Cerebellar cortex (tissue), 1 donor: ENCODE measurements around the gene CDC42EP5.

Experiments used
- DNase-seq: peaks from one replicate; pipeline ENCODE4 v3.0.0-alpha.2; 2015; ENCODE audit warnings: low spot score

Gene CDC42EP5

GRCh38 chr19:54462047-54462654 lies 10.9 kb downstream of the CDC42EP5 start:
- DNase-seq, result no peak

- peak; percentile 17 for DNase-seq
Measured at GRCh38 chr19:54461613-54462012, 11.5 kb downstream of the CDC42EP5 start.

- DNase-seq, result no peak
Measured at GRCh38 chr19:54461210-54461609, 11.9 kb downstream of the CDC42EP5 start.

GRCh38 chr19:54460230-54461005 lies 12.7 kb downstream of the CDC42EP5 start:
- DNase-seq, result no peak

GRCh38 chr19:54459282-54460229 lies 13.5 kb downstream of the CDC42EP5 start:
- no peak for DNase-seq

- DNase-seq, result no peak
Measured at GRCh38 chr19:54458648-54459281, 14.3 kb downstream of the CDC42EP5 start.

- DNase-seq, result no peak
Measured at GRCh38 chr19:54457773-54458647, 15.1 kb downstream of the CDC42EP5 start.

- DNase-seq, result no peak
Measured at GRCh38 chr19:54456423-54457373, 16.4 kb downstream of the CDC42EP5 start.

- DNase-seq, result no peak
Measured at GRCh38 chr19:54455786-54456422, 17.2 kb downstream of the CDC42EP5 start.

- no peak for DNase-seq
Measured at GRCh38 chr19:54454781-54455675, 18.1 kb downstream of the CDC42EP5 start.

GRCh38 chr19:54453921-54454780 lies 18.9 kb downstream of the CDC42EP5 start:
- no peak for DNase-seq

- DNase-seq, result no peak
Measured at GRCh38 chr19:54452626-54453025, 20.5 kb downstream of the CDC42EP5 start.

- no peak for DNase-seq
Measured at GRCh38 chr19:54451997-54452396, 21.1 kb downstream of the CDC42EP5 start.

GRCh38 chr19:54451331-54451871 lies 21.7 kb downstream of the CDC42EP5 start:
- no peak for DNase-seq

- no peak for DNase-seq
Measured at GRCh38 chr19:54449701-54450069, 23.4 kb downstream of the CDC42EP5 start.

- peak; percentile 98 for DNase-seq
Measured at GRCh38 chr19:54448774-54449700, 24.1 kb downstream of the CDC42EP5 start, which contains the start of gene LENG8. Gene LENG8 (plus strand): TSS chr19:54449199. CDS start chr19:54451345, 2,146 bp downstream.
